ENCODE measurements around the gene DAG1.

- TF ChIP-seq POLR2A (IDR thresholded peaks at IDR 0.05; ENCODE audit: low read length) (no peak), GATA1 (IDR thresholded peaks at IDR 0.05; ENCODE audit: low read depth, low read length) (no peak)
Measured at GRCh38 chr3:49568965-49569364, 98.9 kb downstream of the DAG1 start.

Measured in erythroblast (primary cell).